DOHH2 (cell line): Measurements from ENCODE around the gene METTL16.

Experiments
- H3F3A ChIP-seq: fragments of 200-600 bp; sonication (generic), shearing (Covaris generic); 2 replicates; pipeline ENCODE4 v1.6.0; 2016; ENCODE audit warnings: antibody characterized with exemption, mild to moderate bottlenecking; ENCODE audit not compliant: control insufficient read depth, insufficient read depth
- H3K27ac ChIP-seq: fragments of 200-600 bp; sonication (generic); 2 replicates; pipeline ENCODE4 v1.5.1; 2014; ENCODE audit warnings: low read depth, mild to moderate bottlenecking, low read length, moderate library complexity
- H3K27me3 ChIP-seq: fragments of 200-600 bp; sonication (generic); 2 replicates; pipeline ENCODE4 v1.6.1; 2014; ENCODE audit warnings: mild to moderate bottlenecking, low read length, mixed read lengths; ENCODE audit not compliant: control insufficient read depth
- H3K36me3 ChIP-seq: fragments of 200-600 bp; sonication (generic); 2 replicates; pipeline ENCODE4 v1.6.1; 2014; ENCODE audit warnings: mild to moderate bottlenecking, low read length, moderate library complexity, mixed read lengths; ENCODE audit not compliant: control insufficient read depth
- H3K4me1 ChIP-seq: fragments of 200-600 bp; sonication (generic); 2 replicates; pipeline ENCODE4 v1.6.1; 2014; ENCODE audit warnings: mild to moderate bottlenecking, low read length, mixed read lengths; ENCODE audit not compliant: control insufficient read depth
- H3K4me2 ChIP-seq: fragments of 200-600 bp; sonication (generic); 2 replicates; pipeline ENCODE4 v1.6.0; 2014; ENCODE audit warnings: mild to moderate bottlenecking, low read length, moderate library complexity
- H3K4me3 ChIP-seq: fragments of 200-600 bp; sonication (generic); 2 replicates; pipeline ENCODE4 v1.5.1; 2014; ENCODE audit warnings: mild to moderate bottlenecking, low read length, mixed read lengths
- H3K79me2 ChIP-seq: fragments of 200-600 bp; sonication (generic); 2 replicates; pipeline ENCODE4 v1.6.1; 2014; ENCODE audit warnings: mild to moderate bottlenecking, low read length, mixed read lengths; ENCODE audit not compliant: control insufficient read depth
- H3K9me2 ChIP-seq: fragments of 200-600 bp; sonication (generic); replicated peaks from 2 replicates; pipeline ENCODE4 v1.6.1; 2014; ENCODE audit warnings: mild to moderate bottlenecking, low read length, mixed read lengths; ENCODE audit not compliant: control insufficient read depth
- H3K9me3 ChIP-seq: fragments of 200-600 bp; sonication (generic); 2 replicates; pipeline ENCODE4 v1.6.1; 2014; ENCODE audit warnings: antibody characterized with exemption, low read length, mixed read lengths; ENCODE audit not compliant: control insufficient read depth, insufficient read depth
- H4K20me1 ChIP-seq: fragments of 200-600 bp; sonication (generic); 2 replicates; pipeline ENCODE4 v1.6.0; 2014; ENCODE audit warnings: low read depth, mild to moderate bottlenecking, antibody characterized with exemption, low read length, moderate library complexity; ENCODE audit not compliant: control insufficient read depth, insufficient read depth
- EZH2phosphoT487 ChIP-seq: fragments of 200-600 bp; sonication (generic); IDR thresholded peaks from 2 replicates; pipeline ENCODE4 v1.6.1; 2017; ENCODE audit warnings: borderline replicate concordance, mild to moderate bottlenecking, antibody characterized with exemption, low read length, moderate library complexity, mixed read lengths
- TF ChIP-seq, protein P1 (sequence below): fragments of 200-600 bp; sonication (generic); IDR thresholded peaks from one replicate; pipeline ENCODE4 v1.5.1; 2014; ENCODE audit warnings: antibody characterized with exemption, mild to moderate bottlenecking, low read depth, low read length; ENCODE audit not compliant: poor library complexity, severe bottlenecking

METTL16 gene

DNA sequence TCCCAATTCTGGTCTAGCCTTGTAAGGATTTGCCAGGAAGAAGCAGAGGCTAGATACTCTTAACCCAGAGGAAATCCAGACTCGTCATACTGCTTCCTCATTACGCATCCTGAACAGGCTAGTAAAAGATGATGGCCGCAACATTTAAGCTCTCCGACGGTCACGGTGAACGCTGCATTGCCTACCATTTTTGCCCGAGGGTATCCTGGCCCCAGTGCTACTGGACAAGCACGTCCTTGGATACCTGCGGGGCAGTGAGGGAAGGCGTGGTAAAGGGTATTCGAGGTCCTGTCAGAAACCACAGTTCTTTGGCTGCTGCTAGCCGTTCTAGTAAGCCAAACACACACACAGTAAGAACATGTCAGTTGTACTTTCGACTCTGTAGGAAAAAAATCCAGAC, 36.6 kb downstream of the METTL16 start:
- Histone ChIP-seq H3K4me3 (no peak overlapping the region), H3K4me1 (peaks cover 13% of the 10 kb centered on the region), H3K27me3 (no peaks in the 10 kb centered on the region), H3K9me3 (no peaks in the 10 kb centered on the region), H4K20me1 (no peaks in the 10 kb centered on the region), H3K79me2 (peaks cover 21% of the 10 kb centered on the region), H3K4me2 (no peak overlapping the region), H3K9me2 (no peaks in the 10 kb centered on the region), H3K27ac (no peak overlapping the region), H3K36me3 (peaks cover 73% of the 10 kb centered on the region), H3F3A (no peaks in the 10 kb centered on the region)
- TF ChIP-seq, protein P1, sequence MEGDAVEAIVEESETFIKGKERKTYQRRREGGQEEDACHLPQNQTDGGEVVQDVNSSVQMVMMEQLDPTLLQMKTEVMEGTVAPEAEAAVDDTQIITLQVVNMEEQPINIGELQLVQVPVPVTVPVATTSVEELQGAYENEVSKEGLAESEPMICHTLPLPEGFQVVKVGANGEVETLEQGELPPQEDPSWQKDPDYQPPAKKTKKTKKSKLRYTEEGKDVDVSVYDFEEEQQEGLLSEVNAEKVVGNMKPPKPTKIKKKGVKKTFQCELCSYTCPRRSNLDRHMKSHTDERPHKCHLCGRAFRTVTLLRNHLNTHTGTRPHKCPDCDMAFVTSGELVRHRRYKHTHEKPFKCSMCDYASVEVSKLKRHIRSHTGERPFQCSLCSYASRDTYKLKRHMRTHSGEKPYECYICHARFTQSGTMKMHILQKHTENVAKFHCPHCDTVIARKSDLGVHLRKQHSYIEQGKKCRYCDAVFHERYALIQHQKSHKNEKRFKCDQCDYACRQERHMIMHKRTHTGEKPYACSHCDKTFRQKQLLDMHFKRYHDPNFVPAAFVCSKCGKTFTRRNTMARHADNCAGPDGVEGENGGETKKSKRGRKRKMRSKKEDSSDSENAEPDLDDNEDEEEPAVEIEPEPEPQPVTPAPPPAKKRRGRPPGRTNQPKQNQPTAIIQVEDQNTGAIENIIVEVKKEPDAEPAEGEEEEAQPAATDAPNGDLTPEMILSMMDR = no peak

DNA sequence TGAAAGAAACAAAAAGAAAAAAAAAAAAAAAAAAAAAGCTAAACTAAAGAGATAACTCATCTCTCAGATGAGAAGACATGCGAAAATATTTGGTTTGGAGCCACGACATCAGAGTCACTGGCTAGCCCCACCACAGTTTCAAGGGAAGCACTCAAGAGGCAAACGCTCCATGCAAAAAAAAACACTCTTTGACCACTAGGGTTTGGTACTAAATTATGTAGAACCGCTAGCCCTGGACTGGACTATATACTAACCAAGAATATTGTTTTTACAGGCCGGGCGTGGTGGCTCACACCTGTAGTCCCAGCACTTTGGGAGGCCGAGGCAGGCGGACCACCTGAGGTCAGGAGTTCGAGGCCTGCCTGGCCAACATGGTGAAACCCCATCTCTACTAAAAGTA, 37.3 kb downstream of the METTL16 start:
- H3F3A ChIP-seq = no peaks in the 10 kb centered on the region
- peaks cover 17% of the 10 kb centered on the region for H3K79me2 ChIP-seq
- H3K36me3 ChIP-seq = peaks cover 77% of the 10 kb centered on the region
- no peaks in the 10 kb centered on the region for H3K9me3 ChIP-seq
- no peak overlapping the region for H3K27ac ChIP-seq
- H3K27me3 ChIP-seq = no peaks in the 10 kb centered on the region
- peaks cover 12% of the 10 kb centered on the region for H3K4me1 ChIP-seq
- H3K4me2 ChIP-seq = no peak overlapping the region
- no peaks in the 10 kb centered on the region for H3K9me2 ChIP-seq
- H4K20me1 ChIP-seq = no peaks in the 10 kb centered on the region
- no peak overlapping the region for H3K4me3 ChIP-seq
- TF ChIP-seq EZH2phosphoT487 = no peak
- TF ChIP-seq, protein P1 = no peak

DNA sequence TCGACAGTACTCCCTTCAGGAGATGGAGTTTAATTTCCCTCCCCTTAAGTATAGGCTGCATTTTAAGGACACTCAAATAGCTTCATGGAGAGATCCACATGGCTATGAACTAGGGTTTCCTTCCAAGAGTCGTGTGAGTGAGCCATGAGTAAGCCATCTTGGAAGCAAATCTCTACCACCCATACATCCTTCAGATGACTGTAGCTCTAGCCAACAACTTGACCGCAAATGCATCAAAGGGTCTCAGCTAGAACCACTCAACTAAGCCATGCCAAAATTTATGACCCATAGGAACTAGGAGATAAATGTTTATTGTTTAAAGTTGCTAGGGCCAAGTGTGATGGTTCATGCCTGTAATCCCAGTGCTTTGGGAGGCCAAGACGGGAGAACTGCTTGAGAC, 43.4 kb downstream of the METTL16 start:
- no peak overlapping the region for H3K4me3 ChIP-seq
- H3K79me2 ChIP-seq = no peaks in the 10 kb centered on the region
- TF ChIP-seq, protein P1 = no peak
- TF ChIP-seq EZH2phosphoT487 = no peak
- H3K4me1 ChIP-seq = no peaks in the 10 kb centered on the region
- H3F3A ChIP-seq = no peaks in the 10 kb centered on the region
- H3K9me2 ChIP-seq = no peaks in the 10 kb centered on the region
- H3K9me3 ChIP-seq = no peaks in the 10 kb centered on the region
- H3K27me3 ChIP-seq = no peaks in the 10 kb centered on the region
- H3K27ac ChIP-seq = no peak overlapping the region
- H3K36me3 ChIP-seq = peaks cover 63% of the 10 kb centered on the region
- H3K4me2 ChIP-seq = no peak overlapping the region
- no peaks in the 10 kb centered on the region for H4K20me1 ChIP-seq

DNA sequence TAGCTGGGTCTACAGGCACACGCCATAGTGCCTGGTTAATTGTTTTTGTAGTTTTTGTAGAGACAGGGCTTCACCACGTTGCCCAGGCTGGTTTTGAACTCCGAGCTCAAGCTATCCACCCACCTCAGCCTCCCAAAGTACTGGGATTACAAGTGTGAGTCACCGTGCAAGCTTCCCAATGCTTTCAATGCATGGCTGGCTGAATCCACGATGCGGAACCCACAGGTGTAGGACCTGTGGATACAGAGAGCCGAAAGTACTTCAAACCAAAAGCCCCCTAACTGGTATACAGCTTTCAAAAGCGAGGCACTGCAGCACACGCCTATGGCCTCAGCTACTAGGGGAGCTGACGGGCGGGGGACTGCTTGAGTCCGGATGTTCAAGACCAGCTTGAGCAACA, 44.8 kb downstream of the METTL16 start:
- no peak for TF ChIP-seq EZH2phosphoT487
- TF ChIP-seq, protein P1 = no peak
- no peaks in the 10 kb centered on the region for H3K27me3 ChIP-seq

More for the DNA sequence above, 44.8 kb downstream of the METTL16 start:
- no peaks in the 10 kb centered on the region for H3K4me1 ChIP-seq
- H3K4me3 ChIP-seq = no peak overlapping the region
- H3F3A ChIP-seq = no peaks in the 10 kb centered on the region
- H3K4me2 ChIP-seq = no peak overlapping the region
- no peaks in the 10 kb centered on the region for H3K9me3 ChIP-seq
- H3K9me2 ChIP-seq = no peaks in the 10 kb centered on the region
- H3K79me2 ChIP-seq = no peaks in the 10 kb centered on the region
- H3K36me3 ChIP-seq = peaks cover 71% of the 10 kb centered on the region
- no peak overlapping the region for H3K27ac ChIP-seq
- no peaks in the 10 kb centered on the region for H4K20me1 ChIP-seq
